PC-9 (cell line): Measurements from ENCODE around the gene KIAA0513. TPM values are rescaled to one million over a fixed set of nuclear protein-coding genes. Genes with fewer than 3 reads are reported as not detected.

Experiments used
- BruUV-seq: library from RNA; stranded (reverse); fragments of 400-500 nt; replicated peaks from 2 replicates; lab custom pipeline; 2021; lab: Mats Ljungman, UMichigan
- CTCF ChIA-PET: fragments of 300-600 bp; sonication (Branson Sonifier 250); formaldehyde crosslinking; loops from one replicate; lab custom pipeline; 2022; ENCODE audit warnings: antibody characterized with exemption; lab: Charles Lee
- POLR2A ChIA-PET: fragments of 300-600 bp; sonication (Branson Sonifier 250); formaldehyde crosslinking; loops from one replicate; lab custom pipeline; 2022; ENCODE audit warnings: antibody characterized with exemption; ENCODE audit not compliant: unreplicated experiment; lab: Charles Lee
- DNase-seq, 2 experiments: peaks; one replicate each; pipeline versions ENCODE4 v3.0.0 to v3.0.0-alpha.2; 2015 to 2022; ENCODE audit warnings: mixed read lengths in 1 of 2
- H2AFZ ChIP-seq: fragments of 200-600 bp; sonication (generic); 2 replicates; pipeline ENCODE4 v1.8.1; 2017; ENCODE audit warnings: antibody characterized with exemption
- H3F3A ChIP-seq: fragments of 200-600 bp; sonication (generic); 2 replicates; pipeline ENCODE4 v1.8.1; 2017; ENCODE audit warnings: antibody characterized with exemption, mild to moderate bottlenecking, low read depth; ENCODE audit not compliant: insufficient read depth
- H3K27ac ChIP-seq: fragments of 200-600 bp; sonication (generic); 2 replicates; pipeline ENCODE4 v1.6.1; 2016; ENCODE audit warnings: mixed run types
- H3K27me3 ChIP-seq: fragments of 200-600 bp; sonication (generic); 2 replicates; pipeline ENCODE4 v1.6.1; 2016; ENCODE audit warnings: low read depth, mixed run types; ENCODE audit not compliant: insufficient read depth
- H3K36me3 ChIP-seq: fragments of 200-600 bp; sonication (generic); 2 replicates; pipeline ENCODE4 v1.6.1; 2016; ENCODE audit warnings: low read depth, mixed run types
- H3K4me1 ChIP-seq: fragments of 200-600 bp; sonication (generic); replicated peaks from 2 replicates; pipeline ENCODE4 v1.6.1; 2016; ENCODE audit warnings: mixed run types; ENCODE audit not compliant: insufficient read depth
- H3K4me2 ChIP-seq: fragments of 200-600 bp; sonication (generic); 2 replicates; pipeline ENCODE4 v1.6.1; 2017; ENCODE audit warnings: mixed run types
- H3K4me3 ChIP-seq: fragments of 200-600 bp; sonication (generic); 2 replicates; pipeline ENCODE4 v1.6.1; 2016; ENCODE audit warnings: mixed run types
- H3K79me2 ChIP-seq: fragments of 200-600 bp; sonication (generic); 2 replicates; pipeline ENCODE4 v1.6.1; 2017; ENCODE audit warnings: low read depth, mixed run types
- H3K9me2 ChIP-seq: fragments of 200-600 bp; sonication (generic); 2 replicates; pipeline ENCODE4 v1.8.1; 2017; ENCODE audit warnings: mild to moderate bottlenecking; ENCODE audit not compliant: insufficient read depth
- H3K9me3 ChIP-seq: fragments of 200-600 bp; sonication (generic); 2 replicates; pipeline ENCODE4 v1.8.1; 2016; ENCODE audit warnings: low read depth; ENCODE audit not compliant: insufficient read depth
- H4K20me1 ChIP-seq: fragments of 200-600 bp; sonication (generic); 2 replicates; pipeline ENCODE4 v1.8.1; 2017; ENCODE audit not compliant: insufficient read depth
- EZH2 ChIP-seq: fragments of 200-600 bp; sonication (generic); IDR thresholded peaks from 2 replicates; pipeline ENCODE4 v1.8.0; 2017; ENCODE audit warnings: antibody characterized with exemption, low read depth
- intact Hi-C: fragments of 100-400 bp; cut with micrococcal nuclease; formaldehyde crosslinking; loops from one replicate; pipeline ENCODE4 v1.10.0; 2022; ENCODE audit not compliant: unreplicated experiment
- total RNA-seq: library from RNA; stranded (reverse); gene quantifications from 2 replicates; pipeline ENCODE4 v1.2.3, GENCODE V29; 2021
- TF ChIP-seq, protein P1 (sequence below): fragments of 200-600 bp; sonication (generic); conservative IDR thresholded peaks from 2 replicates; pipeline ENCODE4 v1.6.1; 2017; ENCODE audit warnings: mixed run types, antibody characterized with exemption, mild to moderate bottlenecking, moderate library complexity

The KIAA0513 gene
- total RNA-seq, 1 experiment from 2014 or later, result 4.3 TPM

DNA sequence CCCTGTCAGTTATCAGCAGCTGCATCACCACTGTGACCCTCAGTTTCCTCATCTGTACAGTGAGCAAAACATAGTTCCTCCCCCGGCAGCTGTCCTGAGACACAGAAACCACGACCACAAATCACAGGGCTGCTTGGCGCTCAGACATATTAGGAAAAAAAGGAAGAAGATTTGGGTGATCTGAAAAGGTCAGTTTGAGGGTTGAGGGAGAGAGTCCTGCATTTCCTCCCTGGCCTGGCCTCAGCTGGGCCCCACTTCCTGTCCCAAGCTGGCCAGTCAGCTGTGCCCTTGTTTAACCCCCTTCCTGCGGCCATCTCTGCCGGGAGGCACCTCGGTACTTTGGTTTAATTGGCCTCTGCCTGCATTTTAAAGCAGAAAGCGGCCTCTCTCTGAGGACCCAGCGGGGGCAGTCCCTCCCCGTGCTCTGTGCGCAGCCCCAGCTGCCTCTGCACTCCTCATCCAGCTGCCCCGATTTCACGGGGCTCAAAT, 108.7 kb downstream of the KIAA0513 start:
- no TSS peak for BruUV-seq
- H3K36me3 ChIP-seq, result no peaks in the 10 kb centered on the region
- no peak overlapping the region for H3K4me2 ChIP-seq
- H3K27me3 ChIP-seq, result peaks cover 11% of the 10 kb centered on the region; the same call in 1 of the 2 replicates
- no peaks in the 10 kb centered on the region for H3K9me3 ChIP-seq
- CTCF ChIA-PET, result no interaction called here
- H3F3A ChIP-seq, result no peaks in the 10 kb centered on the region; the same call in 1 of the 2 replicates
- H3K4me3 ChIP-seq, result no peak overlapping the region
- no peaks in the 10 kb centered on the region for H3K79me2 ChIP-seq
- POLR2A ChIA-PET, result interaction anchor here (0.7 kb wide), 1 partner anchor 33 kb away, joined by 5 read pairs; no protein-coding TSS in a partner anchor
- intact Hi-C loops, result no loop called here
- H3K9me2 ChIP-seq, result no peaks in the 10 kb centered on the region
- peaks cover 8% of the 10 kb centered on the region; the same call in 1 of the 2 replicates for H3K4me1 ChIP-seq
- TF ChIP-seq EZH2, result no peak
- TF ChIP-seq, protein P1, sequence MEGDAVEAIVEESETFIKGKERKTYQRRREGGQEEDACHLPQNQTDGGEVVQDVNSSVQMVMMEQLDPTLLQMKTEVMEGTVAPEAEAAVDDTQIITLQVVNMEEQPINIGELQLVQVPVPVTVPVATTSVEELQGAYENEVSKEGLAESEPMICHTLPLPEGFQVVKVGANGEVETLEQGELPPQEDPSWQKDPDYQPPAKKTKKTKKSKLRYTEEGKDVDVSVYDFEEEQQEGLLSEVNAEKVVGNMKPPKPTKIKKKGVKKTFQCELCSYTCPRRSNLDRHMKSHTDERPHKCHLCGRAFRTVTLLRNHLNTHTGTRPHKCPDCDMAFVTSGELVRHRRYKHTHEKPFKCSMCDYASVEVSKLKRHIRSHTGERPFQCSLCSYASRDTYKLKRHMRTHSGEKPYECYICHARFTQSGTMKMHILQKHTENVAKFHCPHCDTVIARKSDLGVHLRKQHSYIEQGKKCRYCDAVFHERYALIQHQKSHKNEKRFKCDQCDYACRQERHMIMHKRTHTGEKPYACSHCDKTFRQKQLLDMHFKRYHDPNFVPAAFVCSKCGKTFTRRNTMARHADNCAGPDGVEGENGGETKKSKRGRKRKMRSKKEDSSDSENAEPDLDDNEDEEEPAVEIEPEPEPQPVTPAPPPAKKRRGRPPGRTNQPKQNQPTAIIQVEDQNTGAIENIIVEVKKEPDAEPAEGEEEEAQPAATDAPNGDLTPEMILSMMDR, result no peak
- DNase-seq, result no peak
- no peaks in the 10 kb centered on the region for H4K20me1 ChIP-seq
- H2AFZ ChIP-seq, result no peak overlapping the region
- no peak overlapping the region for H3K27ac ChIP-seq

DNA sequence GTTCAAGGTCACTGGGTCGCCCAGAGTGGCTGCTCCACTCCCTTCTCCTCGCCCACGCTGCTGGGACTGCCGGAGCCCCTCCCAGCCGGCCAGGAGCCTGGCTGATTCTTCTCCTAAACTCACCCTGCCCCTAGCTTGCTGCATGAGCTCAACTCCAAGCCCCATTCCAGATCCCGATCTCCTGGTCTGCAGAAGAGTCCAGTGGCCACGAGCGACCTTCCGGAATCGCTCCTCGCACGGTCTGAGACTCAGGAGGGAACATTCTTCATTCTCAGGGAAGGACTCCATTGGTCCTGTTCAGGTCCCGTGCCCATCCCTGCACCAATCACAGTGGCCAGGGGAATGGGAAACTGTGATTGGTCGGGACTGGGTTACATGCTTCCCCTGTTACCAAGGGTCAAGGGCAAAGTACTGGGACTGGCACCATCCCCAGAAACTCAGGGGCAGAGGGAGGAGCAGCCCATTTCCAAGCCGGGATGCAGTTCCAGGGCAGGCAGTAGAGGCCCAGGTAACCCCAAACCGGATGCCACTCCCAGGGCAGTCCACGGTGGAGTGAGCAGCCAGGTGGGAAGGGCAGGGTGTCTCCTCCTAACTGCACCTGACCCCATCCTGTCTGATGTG, 109.2 kb downstream of the KIAA0513 start:
- Histone ChIP-seq H3K4me2 (peak overlapping the region; percentile 76), H3K9me2 (no peaks in the 10 kb centered on the region), H3K27me3 (peaks cover 11% of the 10 kb centered on the region; the same call in 1 of the 2 replicates), H4K20me1 (no peaks in the 10 kb centered on the region), H2AFZ (no peak overlapping the region), H3K36me3 (no peaks in the 10 kb centered on the region), H3K27ac (no peak overlapping the region), H3K4me1 (peaks cover 8% of the 10 kb centered on the region; the same call in 1 of the 2 replicates), H3K79me2 (no peaks in the 10 kb centered on the region), H3K9me3 (no peaks in the 10 kb centered on the region), H3F3A (no peaks in the 10 kb centered on the region; the same call in 1 of the 2 replicates), H3K4me3 (peak overlapping the region; percentile 44; the same call in 1 of the 2 replicates)
- DNase-seq, result no peak
- POLR2A ChIA-PET, result no interaction called here
- CTCF ChIA-PET, result no interaction called here
- intact Hi-C loops, result no loop called here
- BruUV-seq, result no TSS peak
- no peak for TF ChIP-seq EZH2
- TF ChIP-seq, protein P1, result no peak

DNA sequence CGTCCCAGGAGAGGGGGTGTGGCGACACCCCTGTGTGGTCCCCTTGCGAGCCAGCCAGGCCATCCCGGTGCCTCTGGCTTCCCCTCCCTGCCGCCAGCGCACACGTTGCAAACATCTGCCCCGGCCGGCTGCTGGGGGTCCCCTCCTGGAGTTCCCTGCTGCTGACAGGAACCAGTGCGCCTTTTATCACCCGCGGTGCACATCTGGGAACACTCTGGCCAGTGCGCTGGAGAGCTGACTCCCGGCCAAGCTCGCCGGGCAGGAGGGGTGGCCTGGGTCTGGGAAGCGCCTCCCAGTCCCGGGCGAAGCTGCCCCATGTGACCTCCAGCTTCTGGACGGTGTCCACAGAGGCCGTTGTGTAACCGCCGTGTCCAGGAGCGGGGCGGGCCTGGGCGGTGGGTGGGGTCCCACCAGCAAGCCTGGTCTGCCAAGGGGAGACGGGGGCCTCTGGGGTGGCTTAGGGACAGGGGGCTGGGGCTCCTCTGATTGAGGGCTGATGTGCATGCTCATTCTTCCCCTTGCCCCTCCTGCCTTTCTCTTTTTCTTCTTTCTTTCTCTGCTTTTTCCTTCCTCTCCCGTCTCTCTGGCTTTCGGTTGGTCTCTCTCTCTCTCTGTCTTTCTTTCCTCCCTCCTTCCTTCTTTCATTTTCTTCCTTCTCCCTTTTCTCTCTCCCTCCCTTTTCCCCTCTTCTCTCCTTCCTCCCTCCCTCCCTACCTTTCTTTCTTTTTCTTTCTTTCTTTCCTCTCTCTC, 109.9 kb downstream of the KIAA0513 start:
- ChIA-PET POLR2A (no interaction called here), CTCF (no interaction called here)
- Histone ChIP-seq H2AFZ (peak overlapping the region; percentile 54; the same call in 1 of the 2 replicates), H3K36me3 (no peaks in the 10 kb centered on the region), H3K4me1 (peaks cover 8% of the 10 kb centered on the region; the same call in 1 of the 2 replicates), H3K9me2 (no peaks in the 10 kb centered on the region), H3K27me3 (peaks cover 11% of the 10 kb centered on the region; the same call in 1 of the 2 replicates), H3K4me3 (peak overlapping the region; percentile 44; the same call in 1 of the 2 replicates), H3K79me2 (no peaks in the 10 kb centered on the region), H3F3A (no peaks in the 10 kb centered on the region; the same call in 1 of the 2 replicates), H3K4me2 (peak overlapping the region; percentile 76), H4K20me1 (no peaks in the 10 kb centered on the region), H3K9me3 (no peaks in the 10 kb centered on the region), H3K27ac (no peak overlapping the region)
- no peak for TF ChIP-seq EZH2
- TF ChIP-seq, protein P1, result no peak
- intact Hi-C loops, result no loop called here
- BruUV-seq, result no TSS peak
- peak; percentile 57 to 82 for DNase-seq
